HG02884 (cell line): ENCODE measurements around the gene PDE3B.

Source experiments
- ATAC-seq: cut with Tn5 transposase; IDR thresholded peaks from one replicate; pipeline ENCODE4 v1.9.1; 2021; ENCODE audit warnings: mild to moderate bottlenecking, moderate library complexity; ENCODE audit not compliant: unreplicated experiment

The PDE3B gene

GRCh38 chr11:14908214-14908880 lies 264.7 kb downstream of the PDE3B start:
- ATAC-seq, result peak; percentile 24

GRCh38 chr11:14914536-14914935 lies 270.9 kb downstream of the PDE3B start:
- ATAC-seq, result no peak

- ATAC-seq, result no peak
These were observed 272.8 kb downstream of the PDE3B start for GRCh38 chr11:14916403-14916802.
